HCT116 (cell line): ENCODE measurements around the gene C1orf167. TPM values are rescaled to one million over a fixed set of nuclear protein-coding genes. Genes with fewer than 3 reads are reported as not detected.

ENCODE experiments used
- ATAC-seq: fragments of 200-7000 bp; cut with Tn5 transposase; 2 replicates; pipeline ENCODE4 v1.9.1; 2020; ENCODE audit warnings: mild to moderate bottlenecking, moderate library complexity
- BruUV-seq: library from RNA; stranded (reverse); fragments of 400-500 nt; replicated peaks from 2 replicates; lab custom pipeline; 2021; lab: Mats Ljungman, UMichigan
- CTCF ChIA-PET: fragments of 300-600 bp; sonication (Branson Sonifier 250); formaldehyde crosslinking; loops from one replicate; lab custom pipeline; 2021; ENCODE audit warnings: antibody characterized with exemption; lab: Charles Lee
- POLR2A ChIA-PET: fragments of 300-600, 350-600 bp; sonication (Branson Sonifier 250); formaldehyde crosslinking; loops from one replicate; lab custom pipeline; 2021; ENCODE audit warnings: antibody characterized with exemption; lab: Charles Lee
- RAD21 ChIA-PET, 2 experiments: fragments of 300-600 bp; sonication (Branson Sonifier 250); formaldehyde crosslinking; loops; one replicate each; lab custom pipeline; 2023; ENCODE audit warnings: low total read pairs in 2 of 2; ENCODE audit not compliant: uncharacterized antibody in 2 of 2, unreplicated experiment in 2 of 2, low non-redundant PET in 1 of 2; lab: Charles Lee
- DNase-seq: peaks from one replicate; pipeline ENCODE4 v3.0.0-alpha.2; 2010; ENCODE audit warnings: low read depth, low spot score
- H2AFZ ChIP-seq: fragments of 200-600 bp; shearing (Covaris generic), sonication (generic); 2 replicates; pipeline ENCODE4 v1.6.1; 2017; ENCODE audit warnings: low read depth, mixed run types, mixed read lengths, antibody characterized with exemption, low read length; ENCODE audit not compliant: poor library complexity, severe bottlenecking
- H3K27ac ChIP-seq: 2 replicates; pipeline ENCODE4 v1.5.1; 2012; ENCODE audit warnings: low read depth, low read length
- H3K27me3 ChIP-seq: fragments of 200-600 bp; sonication (generic); 2 replicates; pipeline ENCODE4 v1.6.1; 2016; ENCODE audit warnings: mixed run types, low read length, mixed read lengths; ENCODE audit not compliant: insufficient read depth
- H3K36me3 ChIP-seq, 2 experiments: fragments of 200-500 bp in 1 of 2; fragments of 200-600 bp in 1 of 2; sonication (Bioruptor generic) in 1 of 2; sonication (generic) in 1 of 2; 2 replicates each; pipeline versions ENCODE4 v1.5.1 to v1.6.1; 2014 to 2016; ENCODE audit warnings: low read length in 2 of 2, inconsistent platforms in 1 of 2, mixed read lengths in 1 of 2, mixed run types in 1 of 2; ENCODE audit not compliant: insufficient read depth in 2 of 2, control insufficient read depth in 1 of 2
- H3K4me1 ChIP-seq, 2 experiments: fragments of 200-600 bp in 1 of 2; sonication (generic) in 1 of 2; 2 replicates each; pipeline versions ENCODE4 v1.5.1 to v1.6.1; 2012 to 2017; ENCODE audit warnings: low read length in 2 of 2, inconsistent platforms in 1 of 2, mild to moderate bottlenecking in 1 of 2, mixed read lengths in 1 of 2, mixed run types in 1 of 2, moderate library complexity in 1 of 2; ENCODE audit not compliant: insufficient read depth in 2 of 2, control insufficient read depth in 1 of 2
- H3K4me2 ChIP-seq: fragments of 200-600 bp; sonication (generic); 2 replicates; pipeline ENCODE4 v1.6.1; 2017; ENCODE audit warnings: mixed run types, low read length, mixed read lengths
- H3K4me3 ChIP-seq, 2 experiments: fragments of 200-600 bp in 1 of 2; sonication (generic) in 1 of 2; replicated peaks in 1 of 2; 2 replicates each; pipeline ENCODE4 v1.5.1; 2011 to 2016; ENCODE audit warnings: low read length in 2 of 2, control low read depth in 1 of 2, low read depth in 1 of 2, mild to moderate bottlenecking in 1 of 2, mixed read lengths in 1 of 2, mixed run types in 1 of 2
- H3K79me2 ChIP-seq: fragments of 200-600 bp; sonication (generic); 2 replicates; pipeline ENCODE4 v1.6.1; 2017; ENCODE audit warnings: mild to moderate bottlenecking, mixed run types, low read length, moderate library complexity, mixed read lengths; ENCODE audit not compliant: insufficient read depth
- H3K9ac ChIP-seq: fragments of 200-600 bp; sonication (generic); 2 replicates; pipeline ENCODE4 v1.6.1; 2016; ENCODE audit warnings: low read length, mixed read lengths
- H3K9me2 ChIP-seq: fragments of 200-600 bp; sonication (generic), shearing (Covaris generic); 2 replicates; pipeline ENCODE4 v1.6.1; 2017; ENCODE audit warnings: mixed run types, mild to moderate bottlenecking, moderate library complexity; ENCODE audit not compliant: insufficient read depth
- H3K9me3 ChIP-seq, 2 experiments: fragments of 200-500 bp in 1 of 2; fragments of 200-600 bp in 1 of 2; sonication (Bioruptor generic) in 1 of 2; sonication (generic) in 1 of 2; 2 replicates each; pipeline ENCODE4 v1.6.1; 2014 to 2017; ENCODE audit warnings: low read length in 2 of 2, mixed read lengths in 2 of 2, inconsistent platforms in 1 of 2, low read depth in 1 of 2, mild to moderate bottlenecking in 1 of 2, mixed run types in 1 of 2, moderate library complexity in 1 of 2; ENCODE audit not compliant: control insufficient read depth in 1 of 2, insufficient read depth in 1 of 2
- H4K20me1 ChIP-seq: fragments of 200-600 bp; sonication (generic), shearing (Covaris generic); 2 replicates; pipeline ENCODE4 v1.6.1; 2017; ENCODE audit warnings: mixed run types, mild to moderate bottlenecking, moderate library complexity; ENCODE audit not compliant: insufficient read depth
- ATF3 ChIP-seq: IDR thresholded peaks from 2 replicates; pipeline ENCODE4 v1.6.1; 2012
- FOSL1 ChIP-seq: IDR thresholded peaks from 2 replicates; pipeline ENCODE4 v1.6.1; 2012; ENCODE audit warnings: low read depth
- SIN3A ChIP-seq: IDR thresholded peaks from 2 replicates; pipeline ENCODE4 v1.6.1; 2012; ENCODE audit warnings: low read depth
- SRF ChIP-seq: IDR thresholded peaks from 2 replicates; pipeline ENCODE4 v1.6.1; 2012; ENCODE audit warnings: low read depth
- ZBTB33 ChIP-seq: IDR thresholded peaks from 2 replicates; pipeline ENCODE4 v1.6.1; 2011; ENCODE audit warnings: mild to moderate bottlenecking, low read length, moderate library complexity; ENCODE audit not compliant: insufficient replicate concordance; ENCODE audit errors: extremely low read depth
- ZNF274 ChIP-seq: fragments of 200-500 bp; sonication (Bioruptor generic); IDR thresholded peaks from 2 replicates; pipeline ENCODE4 v1.6.1; 2014; ENCODE audit warnings: mild to moderate bottlenecking, low read depth, low read length, inconsistent platforms
- intact Hi-C: fragments of 100-400 bp; cut with micrococcal nuclease; formaldehyde crosslinking; loops from 2 replicates; pipeline ENCODE4 v1.10.0; 2022
- total RNA-seq: library from RNA; stranded (reverse); gene quantifications from one replicate; pipeline ENCODE4 v1.2.1, GENCODE V29; 2021; ENCODE audit not compliant: unreplicated experiment

The C1orf167 gene
- total RNA-seq, 1 experiment from 2014 or later, result 0.12 TPM

GRCh38 chr1:11828511-11828910 is 66.5 kb downstream of the C1orf167 start:
- Histone ChIP-seq H2AFZ (no peak overlapping the region), H4K20me1 (no peaks in the 10 kb centered on the region), H3K4me1 (no peaks in the 10 kb centered on the region), H3K27me3 (no peaks in the 10 kb centered on the region), H3K9me2 (no peaks in the 10 kb centered on the region), H3K36me3 (peaks cover 5 to 13% of the 10 kb centered on the region in 2 experiments; a peak in 2 of 4 replicates), H3K9ac (no peak overlapping the region), H3K4me3 (no peak overlapping the region), H3K27ac (no peak overlapping the region), H3K9me3 (no peaks in the 10 kb centered on the region), H3K79me2 (no peaks in the 10 kb centered on the region), H3K4me2 (no peak overlapping the region)
- POLR2A ChIA-PET, result interaction anchor here (1.7 kb wide), 1 partner anchor 79 kb away, joined by 5 read pairs; no protein-coding TSS in a partner anchor
- intact Hi-C loops, result no loop called here
- CTCF ChIA-PET, result no interaction called here
- RAD21 ChIA-PET, result no interaction called here
- TF ChIP-seq ATF3, result no peak
- no peak for TF ChIP-seq SRF
- no peak for TF ChIP-seq FOSL1
- no peak for TF ChIP-seq SIN3A
- no peak for TF ChIP-seq ZBTB33
- no peak for TF ChIP-seq ZNF274
- DNase-seq (no peak), ATAC-seq (no peak)
- no TSS peak for BruUV-seq
